HG03469 (cell line): ENCODE data around the gene GDPD5.

Source experiments
- ATAC-seq: cut with Tn5 transposase; IDR thresholded peaks from one replicate; pipeline ENCODE4 v1.9.1; 2021; ENCODE audit warnings: mild to moderate bottlenecking, moderate library complexity, moderate number of reproducible peaks; ENCODE audit not compliant: unreplicated experiment

GDPD5 gene

DNA sequence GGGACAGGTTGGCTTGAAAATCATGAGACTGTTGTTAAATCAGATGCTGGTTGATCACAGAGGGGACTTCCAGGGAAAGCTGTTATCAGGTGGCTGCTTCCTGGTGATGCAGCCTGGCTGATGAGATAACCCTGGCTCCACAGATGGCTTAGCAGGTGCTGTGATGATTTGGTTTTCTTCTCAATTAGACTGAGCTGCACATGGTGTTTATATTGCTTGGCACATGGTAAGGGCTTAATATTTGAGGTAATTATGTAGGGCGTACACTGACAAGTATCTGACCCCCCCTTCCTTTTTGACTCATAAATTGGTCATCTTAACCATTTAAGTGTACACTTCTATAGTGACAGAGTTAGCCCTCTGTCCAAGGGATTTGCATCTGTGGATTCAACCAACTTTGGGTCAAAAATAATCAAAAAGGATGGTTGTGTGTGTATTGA, 119.4 kb downstream of the GDPD5 start:
- no peak for ATAC-seq

- ATAC-seq: no peak
Observed at GRCh38 chr11:75403983-75404658, 121.6 kb downstream of the GDPD5 start.

- ATAC-seq: no peak
Observed at GRCh38 chr11:75403037-75403436, 122.7 kb downstream of the GDPD5 start.

DNA sequence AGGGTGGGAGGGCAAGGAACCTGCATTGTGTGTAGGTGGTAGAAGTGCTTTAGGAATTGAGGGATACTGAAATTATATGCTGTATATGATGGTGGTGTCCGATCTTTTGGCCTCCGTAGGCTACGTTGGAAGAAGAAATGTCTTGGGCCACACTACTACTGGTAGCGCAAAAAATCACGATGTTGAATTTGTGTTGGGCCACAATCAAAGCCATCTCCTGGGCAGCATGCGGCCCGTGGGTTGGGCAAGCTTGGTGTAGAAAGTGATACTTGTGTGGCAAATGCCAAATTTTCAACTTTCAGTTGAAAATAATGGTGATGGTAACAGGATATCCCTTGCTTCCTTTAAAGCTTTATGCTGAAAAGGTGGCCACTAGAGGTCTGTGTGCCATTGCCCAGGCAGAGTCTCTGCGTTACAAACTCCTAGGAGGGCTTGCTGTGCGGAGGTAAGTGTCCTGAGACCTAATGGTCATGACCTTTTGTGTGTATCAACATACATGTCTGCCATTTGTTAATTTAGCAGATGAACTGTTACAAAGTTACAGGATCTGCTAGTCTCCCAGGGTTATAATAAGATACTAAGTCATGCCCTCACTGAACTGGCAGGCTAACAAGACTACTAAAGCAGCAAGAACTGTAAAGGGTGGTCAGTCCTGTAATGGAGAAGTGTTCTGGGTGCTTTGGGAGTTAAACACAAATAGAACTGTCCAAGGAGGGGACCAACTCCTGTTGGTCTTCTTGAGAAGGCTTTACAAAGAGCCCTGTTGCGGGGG, 123.6 kb downstream of the GDPD5 start:
- no peak for ATAC-seq

DNA sequence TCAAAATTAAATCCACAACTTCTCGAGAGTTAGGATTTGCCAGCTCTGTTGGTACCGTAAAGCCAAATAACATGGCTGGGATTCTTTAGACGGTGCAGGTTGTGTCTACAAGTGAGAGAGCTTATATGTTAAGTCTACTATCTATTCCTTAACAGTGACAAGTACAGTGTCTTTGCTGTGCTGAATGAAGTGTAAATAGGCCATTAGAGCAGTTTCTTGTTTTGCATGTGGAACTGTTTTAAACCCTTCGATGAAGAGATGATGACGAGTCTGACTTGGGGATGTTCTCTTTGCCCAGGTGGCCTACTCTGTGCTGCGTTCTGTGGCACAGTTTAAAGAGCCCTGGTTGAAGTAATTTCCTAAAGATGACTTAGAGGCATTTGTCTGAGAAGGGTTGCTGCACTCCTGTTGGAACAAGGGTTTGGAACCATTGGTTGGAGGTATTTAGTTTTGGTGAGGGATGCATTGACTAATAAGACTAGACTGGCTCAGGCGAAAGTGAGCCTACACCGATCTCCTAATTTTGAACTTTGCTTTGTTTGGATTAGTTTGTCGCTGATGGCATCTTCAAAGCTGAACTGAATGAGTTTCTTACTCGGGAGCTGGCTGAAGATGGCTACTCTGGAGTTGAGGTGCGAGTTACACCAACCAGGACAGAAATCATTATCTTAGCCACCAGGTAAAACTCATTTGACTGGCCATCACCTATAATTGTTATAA, 125.4 kb downstream of the GDPD5 start:
- no peak for ATAC-seq

GRCh38 chr11:75399344-75400145, 126.2 kb downstream of the GDPD5 start, which contains the start of gene RPS3:
Gene RPS3, plus strand, starts transcription at chr11:75399518. Its CDS starts 30 bp downstream, at chr11:75399548.
- ATAC-seq: peak; percentile 73

- ATAC-seq: no peak
Observed at GRCh38 chr11:75398906-75399305, 126.8 kb downstream of the GDPD5 start.

DNA sequence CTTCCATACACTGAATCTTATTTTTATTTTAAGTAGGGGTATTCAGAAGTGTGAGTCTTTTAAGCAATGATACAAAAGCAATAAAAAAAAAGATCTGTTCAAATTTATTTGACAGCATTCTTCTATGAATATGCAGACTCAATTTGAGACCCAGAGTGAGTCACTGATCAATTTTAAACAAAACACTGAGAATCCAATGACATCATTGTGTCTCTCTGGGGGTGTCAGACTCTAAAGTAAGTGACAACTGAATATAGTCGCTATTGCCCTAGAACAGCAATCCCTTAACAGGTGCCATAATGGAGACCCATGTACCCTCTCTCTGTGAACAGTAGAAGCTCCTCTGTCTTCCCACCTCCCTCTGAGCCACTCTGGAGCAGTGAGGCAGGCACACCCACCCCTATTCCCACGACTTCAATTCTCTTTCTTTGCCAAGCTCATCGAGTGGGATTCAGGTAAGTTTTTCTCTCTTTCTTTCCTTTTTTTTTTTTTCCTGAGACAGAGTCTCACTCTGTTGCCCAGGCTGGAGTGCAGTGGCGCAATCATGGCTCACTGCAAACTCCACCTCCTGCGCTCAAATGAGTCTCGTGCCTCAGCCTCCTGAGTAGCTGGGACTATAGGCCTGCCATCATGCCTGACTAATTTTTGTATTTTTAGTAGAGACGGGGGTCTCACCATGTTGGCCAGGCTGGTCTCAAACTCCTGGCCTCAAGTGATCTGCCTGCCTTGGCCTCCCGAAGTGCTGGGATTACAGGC, 131.5 kb downstream of the GDPD5 start:
- ATAC-seq: no peak

- ATAC-seq: no peak
Observed at GRCh38 chr11:75389925-75390324, 135.8 kb downstream of the GDPD5 start.

DNA sequence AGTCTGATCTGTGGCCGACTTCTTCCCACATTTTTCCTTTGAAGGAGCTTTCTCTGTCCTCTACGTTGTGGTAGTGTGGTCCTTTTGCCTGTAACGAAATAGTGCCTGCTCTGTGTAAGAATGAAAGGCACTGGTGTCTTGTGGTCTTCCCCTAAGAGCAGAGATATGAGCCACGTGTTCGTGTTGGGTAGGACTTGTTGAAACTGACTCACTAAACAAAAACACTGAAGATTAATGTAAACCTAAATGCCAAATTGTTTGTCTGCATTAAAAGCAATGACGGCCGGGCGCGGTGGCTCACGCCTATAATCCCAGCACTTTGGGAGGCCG, 136.5 kb downstream of the GDPD5 start:
- ATAC-seq: no peak

- no peak for ATAC-seq
Observed at GRCh38 chr11:75388386-75389275, 137.1 kb downstream of the GDPD5 start.

DNA sequence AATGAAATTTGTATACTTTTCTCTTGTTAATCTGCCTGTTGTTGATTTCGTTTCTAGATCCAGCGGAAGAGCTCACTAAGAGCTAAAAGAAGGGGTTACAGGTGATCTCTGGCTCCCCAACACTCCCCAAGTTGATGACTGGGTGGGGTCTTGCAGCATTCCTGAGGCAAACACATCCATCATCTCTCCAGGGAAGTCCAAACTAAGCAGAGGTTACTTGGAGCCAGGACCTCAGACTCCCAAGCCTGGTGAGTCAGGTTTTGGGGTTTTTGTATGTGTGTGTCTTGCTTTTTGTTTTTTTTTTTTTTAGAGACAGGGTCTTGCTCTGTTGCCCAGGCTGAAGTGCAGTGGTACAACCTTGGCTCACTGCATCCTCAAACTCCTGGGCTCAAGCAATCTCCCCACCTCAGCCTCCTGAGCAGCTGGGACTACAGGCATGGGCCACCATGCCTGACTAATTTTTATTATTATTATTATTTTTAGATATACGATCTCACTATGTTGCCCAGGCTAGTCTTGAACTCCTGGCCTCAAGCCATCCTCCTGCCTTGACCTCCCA, 137.9 kb downstream of the GDPD5 start:
- ATAC-seq: no peak

- ATAC-seq: no peak
Observed at GRCh38 chr11:75386942-75387630, 138.7 kb downstream of the GDPD5 start.
